Adrenal gland (tissue), 5 donors: ENCODE data around the gene TPSG1.

Source experiments
- CTCF ChIP-seq, 6 experiments: fragments of 450-650 bp in 4 of 6; fragments of 200-600 bp in 2 of 6; sonication (generic) in 1 of 6; IDR thresholded peaks; 1 replicate in 5 of 6; 2 replicates in 1 of 6; pipeline versions ENCODE4 v1.5.1 to v1.8.0; 2016 to 2021; ENCODE audit warnings: antibody characterized with exemption in 6 of 6, mild to moderate bottlenecking in 2 of 6, moderate library complexity in 1 of 6
- POLR2A ChIP-seq, 2 donors: fragments of 450-650 bp; IDR thresholded peaks; one replicate each; pipeline ENCODE4 v1.6.1; 2017; ENCODE audit warnings: antibody characterized with exemption in 2 of 2, mild to moderate bottlenecking in 2 of 2, moderate library complexity in 1 of 2
- donor health status: DM: no; HTN: no; CAD: no.

DNA sequence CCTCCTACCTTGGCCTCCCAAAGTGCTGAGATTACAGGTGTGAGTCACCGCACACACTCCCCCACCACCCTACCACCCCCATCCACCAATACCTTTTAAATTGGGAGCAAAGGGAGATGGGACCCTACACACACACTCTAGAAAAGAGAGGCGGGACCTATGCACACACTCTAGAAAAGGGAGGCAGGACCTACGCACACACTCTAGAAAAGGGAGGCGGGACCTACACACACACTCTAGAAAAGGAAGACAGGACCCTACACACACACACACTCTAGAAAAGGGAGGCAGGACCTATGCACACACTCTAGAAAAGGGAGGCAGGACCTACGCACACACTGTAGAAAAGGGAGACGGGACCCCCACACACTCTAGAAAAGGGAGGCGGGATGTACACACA, 49.7 kb upstream of the TPSG1 start:
- TF ChIP-seq CTCF (IDR thresholded peaks at IDR 0.05) (no peak), POLR2A (IDR thresholded peaks at IDR 0.05) (no peak)
